Neutrophil (primary cell): ENCODE data around the gene ATP11A.

Source experiments
- H3K27ac ChIP-seq: fragments of 200-600 bp; sonication (generic); 2 replicates; pipeline ENCODE4 v1.5.1; 2016; ENCODE audit warnings: mild to moderate bottlenecking, moderate library complexity
- H3K27me3 ChIP-seq: fragments of 200-600 bp; sonication (generic); 2 replicates; pipeline ENCODE4 v1.6.0; 2016; ENCODE audit warnings: mild to moderate bottlenecking
- H3K36me3 ChIP-seq: fragments of 200-600 bp; sonication (generic); 2 replicates; pipeline ENCODE4 v1.5.1; 2017
- H3K4me1 ChIP-seq, 2 experiments: fragments of 200-600 bp in 1 of 2; sonication (generic) in 1 of 2; 1 replicate in 1 of 2; 2 replicates in 1 of 2; pipeline versions ENCODE4 v1.5.1 to v1.6.1; 2013 to 2016; ENCODE audit warnings: low read depth in 1 of 2, low read length in 1 of 2, mild to moderate bottlenecking in 1 of 2, moderate library complexity in 1 of 2; ENCODE audit not compliant: control insufficient read depth in 1 of 2, insufficient read depth in 1 of 2
- H3K4me3 ChIP-seq, 2 experiments: fragments of 200-600 bp in 1 of 2; sonication (generic) in 1 of 2; 1 replicate in 1 of 2; 2 replicates in 1 of 2; pipeline ENCODE4 v1.5.1; 2013 to 2016; ENCODE audit warnings: low read depth in 1 of 2, low read length in 1 of 2, mild to moderate bottlenecking in 1 of 2, moderate library complexity in 1 of 2
- H3K9me3 ChIP-seq: fragments of 200-600 bp; sonication (generic); 2 replicates; pipeline ENCODE4 v1.5.1; 2016
- TF ChIP-seq, protein P1 (sequence below): fragments of 200-600 bp; sonication (generic); IDR thresholded peaks from 2 replicates; pipeline ENCODE4 v1.5.1; 2016; ENCODE audit warnings: antibody characterized with exemption

ATP11A gene

GRCh38 chr13:112726016-112726767 lies 36.4 kb downstream of the ATP11A start:
- TF ChIP-seq, protein P1, sequence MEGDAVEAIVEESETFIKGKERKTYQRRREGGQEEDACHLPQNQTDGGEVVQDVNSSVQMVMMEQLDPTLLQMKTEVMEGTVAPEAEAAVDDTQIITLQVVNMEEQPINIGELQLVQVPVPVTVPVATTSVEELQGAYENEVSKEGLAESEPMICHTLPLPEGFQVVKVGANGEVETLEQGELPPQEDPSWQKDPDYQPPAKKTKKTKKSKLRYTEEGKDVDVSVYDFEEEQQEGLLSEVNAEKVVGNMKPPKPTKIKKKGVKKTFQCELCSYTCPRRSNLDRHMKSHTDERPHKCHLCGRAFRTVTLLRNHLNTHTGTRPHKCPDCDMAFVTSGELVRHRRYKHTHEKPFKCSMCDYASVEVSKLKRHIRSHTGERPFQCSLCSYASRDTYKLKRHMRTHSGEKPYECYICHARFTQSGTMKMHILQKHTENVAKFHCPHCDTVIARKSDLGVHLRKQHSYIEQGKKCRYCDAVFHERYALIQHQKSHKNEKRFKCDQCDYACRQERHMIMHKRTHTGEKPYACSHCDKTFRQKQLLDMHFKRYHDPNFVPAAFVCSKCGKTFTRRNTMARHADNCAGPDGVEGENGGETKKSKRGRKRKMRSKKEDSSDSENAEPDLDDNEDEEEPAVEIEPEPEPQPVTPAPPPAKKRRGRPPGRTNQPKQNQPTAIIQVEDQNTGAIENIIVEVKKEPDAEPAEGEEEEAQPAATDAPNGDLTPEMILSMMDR = no peak
- no peak overlapping the region for H3K4me3 ChIP-seq
- H3K4me1 ChIP-seq = peaks cover 10 to 20% of the 10 kb centered on the region in 2 experiments

GRCh38 chr13:112727581-112727980 lies 37.7 kb downstream of the ATP11A start:
- TF ChIP-seq, protein P1 = no peak
- no peaks in the 10 kb centered on the region for H3K27me3 ChIP-seq
- H3K27ac ChIP-seq = no peak overlapping the region
- H3K36me3 ChIP-seq = peaks cover 31% of the 10 kb centered on the region
- H3K4me1 ChIP-seq = peaks cover 10 to 20% of the 10 kb centered on the region in 2 experiments
- no peak overlapping the region for H3K4me3 ChIP-seq
- H3K9me3 ChIP-seq = no peaks in the 10 kb centered on the region

More at GRCh38 chr13:112726016-112726767, 36.4 kb downstream of the ATP11A start:
- Histone ChIP-seq H3K27ac (peak overlapping the region; percentile 65), H3K9me3 (no peaks in the 10 kb centered on the region), H3K36me3 (peaks cover 31% of the 10 kb centered on the region), H3K27me3 (no peaks in the 10 kb centered on the region)

DNA sequence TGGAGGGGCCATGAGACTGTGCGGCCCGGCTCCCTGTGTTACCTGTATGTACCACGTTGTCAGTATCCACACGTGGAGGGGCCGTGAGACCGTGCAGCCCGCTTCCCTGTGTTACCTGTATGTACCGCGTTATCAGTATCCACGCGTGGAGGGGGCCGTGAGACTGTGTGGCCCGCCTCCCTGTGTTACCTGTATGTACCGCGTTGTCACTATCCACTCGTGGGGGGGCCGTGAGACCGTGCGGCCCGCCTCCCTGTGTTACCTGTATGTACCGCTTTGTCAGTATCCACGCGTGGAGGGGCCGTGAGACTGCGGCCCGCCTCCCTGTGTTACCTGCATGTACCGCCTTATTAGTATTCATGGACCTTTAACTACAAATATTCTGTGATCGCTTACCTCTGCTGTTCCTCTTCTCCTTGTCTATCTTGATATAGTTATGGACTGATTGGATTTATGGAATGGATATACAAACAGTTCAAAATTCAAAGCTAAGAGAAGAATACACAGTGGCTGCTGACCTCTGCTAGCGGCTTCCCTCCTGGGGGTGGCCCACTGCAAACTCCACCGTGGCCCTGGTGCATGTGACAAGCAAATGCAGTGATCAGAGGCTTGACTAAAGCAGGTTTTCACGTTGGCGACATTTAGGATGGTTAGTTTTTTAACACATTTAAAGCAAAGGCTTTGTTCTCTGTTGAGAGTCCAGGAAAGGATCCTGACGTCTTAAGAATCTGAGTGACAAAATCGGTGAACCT lies 38.7 kb downstream of the ATP11A start:
- H3K9me3 ChIP-seq = no peaks in the 10 kb centered on the region
- H3K4me1 ChIP-seq = peaks cover 10 to 20% of the 10 kb centered on the region in 2 experiments
- H3K36me3 ChIP-seq = peaks cover 31% of the 10 kb centered on the region
- no peak overlapping the region for H3K27ac ChIP-seq
- TF ChIP-seq, protein P1 = no peak
- H3K4me3 ChIP-seq = no peak overlapping the region
- no peaks in the 10 kb centered on the region for H3K27me3 ChIP-seq

- H3K4me1 ChIP-seq = peaks cover 10 to 20% of the 10 kb centered on the region in 2 experiments
- peaks cover 27% of the 10 kb centered on the region for H3K36me3 ChIP-seq
- TF ChIP-seq, protein P1 = no peak
- H3K9me3 ChIP-seq = no peaks in the 10 kb centered on the region
- H3K27ac ChIP-seq = no peak overlapping the region
- no peak overlapping the region for H3K4me3 ChIP-seq
- no peaks in the 10 kb centered on the region for H3K27me3 ChIP-seq
These were observed 39.6 kb downstream of the ATP11A start for GRCh38 chr13:112729408-112729807.

DNA sequence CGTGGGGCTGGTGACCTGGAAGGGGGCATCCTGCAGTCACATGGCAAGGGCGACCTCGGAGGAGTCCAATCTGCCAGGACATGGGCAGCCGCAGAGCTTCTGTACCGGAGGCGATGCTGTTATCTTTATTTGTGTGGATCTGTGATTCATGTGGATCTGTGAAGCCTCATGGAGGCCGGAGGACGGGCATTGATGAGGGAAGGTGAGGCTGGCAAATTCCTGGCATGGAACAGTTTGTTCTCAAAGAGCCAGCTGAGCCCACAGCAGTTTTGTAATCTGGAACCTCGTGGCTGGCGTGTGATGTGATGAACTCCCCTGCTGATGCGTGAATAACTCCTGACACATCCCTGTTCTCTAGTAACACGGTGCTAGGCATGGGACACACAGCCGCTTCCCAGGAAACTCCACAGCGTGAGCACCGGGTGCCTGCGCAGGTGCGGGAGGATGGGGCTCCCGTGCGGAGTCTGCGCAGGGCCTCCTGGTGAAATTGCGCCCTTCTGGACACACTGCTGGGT lies 40.4 kb downstream of the ATP11A start:
- Histone ChIP-seq H3K4me3 (no peak overlapping the region), H3K27ac (no peak overlapping the region), H3K4me1 (peaks cover 8 to 12% of the 10 kb centered on the region in 2 experiments), H3K36me3 (peaks cover 22% of the 10 kb centered on the region), H3K27me3 (no peaks in the 10 kb centered on the region), H3K9me3 (no peaks in the 10 kb centered on the region)
- TF ChIP-seq, protein P1 = no peak
